Measurements from ENCODE around the gene TBC1D22A.

DNA sequence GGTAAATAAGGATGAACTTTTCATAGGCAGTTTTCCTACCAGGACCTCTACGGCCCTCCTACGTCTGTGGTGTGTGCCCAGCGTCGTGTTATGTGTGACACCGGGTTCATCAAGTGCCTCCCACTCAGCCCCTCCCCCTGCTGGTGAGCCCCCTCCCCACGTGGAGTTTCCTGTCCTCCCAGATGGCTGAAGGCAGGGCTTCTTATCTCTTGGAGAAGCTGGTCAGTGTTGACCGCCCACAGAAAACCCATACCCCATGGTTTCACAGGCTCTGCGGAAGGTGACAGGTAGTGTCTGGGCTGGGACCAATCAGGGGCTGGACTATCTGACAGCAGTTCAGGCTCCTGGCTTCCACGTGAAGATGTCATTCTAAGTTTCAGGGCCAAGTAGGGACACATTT lies 393.5 kb downstream of the TBC1D22A start:
- TF ChIP-seq YY1 (IDR thresholded peaks at IDR 0.05; ENCODE audit: extremely low read depth, insufficient replicate concordance, low read depth, low read length), result no peak
- TF ChIP-seq TCF7L2 (IDR thresholded peaks at IDR 0.05; ENCODE audit: borderline replicate concordance, extremely low read depth, insufficient read depth, insufficient read length), result no peak
- TF ChIP-seq, protein P1, sequence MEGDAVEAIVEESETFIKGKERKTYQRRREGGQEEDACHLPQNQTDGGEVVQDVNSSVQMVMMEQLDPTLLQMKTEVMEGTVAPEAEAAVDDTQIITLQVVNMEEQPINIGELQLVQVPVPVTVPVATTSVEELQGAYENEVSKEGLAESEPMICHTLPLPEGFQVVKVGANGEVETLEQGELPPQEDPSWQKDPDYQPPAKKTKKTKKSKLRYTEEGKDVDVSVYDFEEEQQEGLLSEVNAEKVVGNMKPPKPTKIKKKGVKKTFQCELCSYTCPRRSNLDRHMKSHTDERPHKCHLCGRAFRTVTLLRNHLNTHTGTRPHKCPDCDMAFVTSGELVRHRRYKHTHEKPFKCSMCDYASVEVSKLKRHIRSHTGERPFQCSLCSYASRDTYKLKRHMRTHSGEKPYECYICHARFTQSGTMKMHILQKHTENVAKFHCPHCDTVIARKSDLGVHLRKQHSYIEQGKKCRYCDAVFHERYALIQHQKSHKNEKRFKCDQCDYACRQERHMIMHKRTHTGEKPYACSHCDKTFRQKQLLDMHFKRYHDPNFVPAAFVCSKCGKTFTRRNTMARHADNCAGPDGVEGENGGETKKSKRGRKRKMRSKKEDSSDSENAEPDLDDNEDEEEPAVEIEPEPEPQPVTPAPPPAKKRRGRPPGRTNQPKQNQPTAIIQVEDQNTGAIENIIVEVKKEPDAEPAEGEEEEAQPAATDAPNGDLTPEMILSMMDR (IDR thresholded peaks at IDR 0.05 in 2 of 3, conservative IDR thresholded peaks at IDR 0.05 in 1 of 3; ENCODE audit: borderline replicate concordance in 1 of 3, insufficient read depth in 1 of 3, low read depth in 2 of 3, low read length in 2 of 3), result no peak
- TF ChIP-seq EZH2phosphoT487 (IDR thresholded peaks at IDR 0.05; ENCODE audit: borderline replicate concordance), result no peak
- no peak for TF ChIP-seq POLR2A (IDR thresholded peaks at IDR 0.05; ENCODE audit: borderline replicate concordance, extremely low read depth, insufficient read depth, insufficient read length)
- TF ChIP-seq JUND (IDR thresholded peaks at IDR 0.05), result no peak
- no peak for TF ChIP-seq EZH2 (IDR thresholded peaks at IDR 0.05)
- TF ChIP-seq, protein P2, sequence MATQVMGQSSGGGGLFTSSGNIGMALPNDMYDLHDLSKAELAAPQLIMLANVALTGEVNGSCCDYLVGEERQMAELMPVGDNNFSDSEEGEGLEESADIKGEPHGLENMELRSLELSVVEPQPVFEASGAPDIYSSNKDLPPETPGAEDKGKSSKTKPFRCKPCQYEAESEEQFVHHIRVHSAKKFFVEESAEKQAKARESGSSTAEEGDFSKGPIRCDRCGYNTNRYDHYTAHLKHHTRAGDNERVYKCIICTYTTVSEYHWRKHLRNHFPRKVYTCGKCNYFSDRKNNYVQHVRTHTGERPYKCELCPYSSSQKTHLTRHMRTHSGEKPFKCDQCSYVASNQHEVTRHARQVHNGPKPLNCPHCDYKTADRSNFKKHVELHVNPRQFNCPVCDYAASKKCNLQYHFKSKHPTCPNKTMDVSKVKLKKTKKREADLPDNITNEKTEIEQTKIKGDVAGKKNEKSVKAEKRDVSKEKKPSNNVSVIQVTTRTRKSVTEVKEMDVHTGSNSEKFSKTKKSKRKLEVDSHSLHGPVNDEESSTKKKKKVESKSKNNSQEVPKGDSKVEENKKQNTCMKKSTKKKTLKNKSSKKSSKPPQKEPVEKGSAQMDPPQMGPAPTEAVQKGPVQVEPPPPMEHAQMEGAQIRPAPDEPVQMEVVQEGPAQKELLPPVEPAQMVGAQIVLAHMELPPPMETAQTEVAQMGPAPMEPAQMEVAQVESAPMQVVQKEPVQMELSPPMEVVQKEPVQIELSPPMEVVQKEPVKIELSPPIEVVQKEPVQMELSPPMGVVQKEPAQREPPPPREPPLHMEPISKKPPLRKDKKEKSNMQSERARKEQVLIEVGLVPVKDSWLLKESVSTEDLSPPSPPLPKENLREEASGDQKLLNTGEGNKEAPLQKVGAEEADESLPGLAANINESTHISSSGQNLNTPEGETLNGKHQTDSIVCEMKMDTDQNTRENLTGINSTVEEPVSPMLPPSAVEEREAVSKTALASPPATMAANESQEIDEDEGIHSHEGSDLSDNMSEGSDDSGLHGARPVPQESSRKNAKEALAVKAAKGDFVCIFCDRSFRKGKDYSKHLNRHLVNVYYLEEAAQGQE (IDR thresholded peaks at IDR 0.05; ENCODE audit: low read depth), result no peak
- TF ChIP-seq POLR2AphosphoS5 (IDR thresholded peaks at IDR 0.05; ENCODE audit: low read depth, low read length), result no peak
- TF ChIP-seq, protein P3, sequence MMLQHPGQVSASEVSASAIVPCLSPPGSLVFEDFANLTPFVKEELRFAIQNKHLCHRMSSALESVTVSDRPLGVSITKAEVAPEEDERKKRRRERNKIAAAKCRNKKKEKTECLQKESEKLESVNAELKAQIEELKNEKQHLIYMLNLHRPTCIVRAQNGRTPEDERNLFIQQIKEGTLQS (IDR thresholded peaks at IDR 0.05), result no peak
- TF ChIP-seq SP1 (IDR thresholded peaks at IDR 0.05; ENCODE audit: low read depth), result no peak
- no peak for TF ChIP-seq FOSL1 (IDR thresholded peaks at IDR 0.05; ENCODE audit: low read depth)
- TF ChIP-seq, protein P4, sequence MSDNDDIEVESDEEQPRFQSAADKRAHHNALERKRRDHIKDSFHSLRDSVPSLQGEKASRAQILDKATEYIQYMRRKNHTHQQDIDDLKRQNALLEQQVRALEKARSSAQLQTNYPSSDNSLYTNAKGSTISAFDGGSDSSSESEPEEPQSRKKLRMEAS (IDR thresholded peaks at IDR 0.05), result no peak
- no peak for TF ChIP-seq ZFX (IDR thresholded peaks at IDR 0.05)
